Measurements from ENCODE around the gene PRXL2B.

The PRXL2B gene

DNA sequence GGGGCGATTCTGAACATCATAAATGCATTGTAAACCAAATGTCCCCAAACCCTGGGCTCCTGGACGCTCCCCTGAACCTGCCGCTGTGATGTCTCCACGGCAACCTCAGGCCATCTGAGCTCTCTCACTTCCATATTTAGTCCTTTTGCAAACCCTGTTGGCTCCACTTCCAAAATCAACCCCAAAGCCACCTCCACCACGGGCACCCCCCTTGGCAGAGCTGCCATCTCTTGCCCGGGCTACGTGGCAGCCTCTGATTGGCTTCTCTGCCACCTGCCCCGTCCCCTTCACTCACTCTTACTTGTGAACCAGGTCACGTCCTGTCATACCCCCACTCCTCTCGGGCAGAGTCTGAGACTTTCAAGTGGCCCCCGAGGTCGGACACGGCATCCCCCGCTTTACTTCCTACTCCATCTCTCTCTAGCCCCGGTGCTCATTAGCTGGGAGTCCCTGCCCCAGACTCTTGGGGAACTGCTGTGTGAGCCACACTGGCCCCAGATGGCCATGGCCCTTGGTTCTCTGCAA is 15.8 kb downstream of the PRXL2B start:
- DNase-seq (ENCODE audit: low spot score): no peak
- in situ Hi-C loops (cut with MboI; ENCODE audit: low sequenced_read_pairs, unreplicated experiment): no loop called here
- TF ChIP-seq CTCF (IDR thresholded peaks at IDR 0.05; ENCODE audit: borderline replicate concordance, control extremely low read depth, extremely low read depth, insufficient read depth, missing control alignments): no peak

DNA sequence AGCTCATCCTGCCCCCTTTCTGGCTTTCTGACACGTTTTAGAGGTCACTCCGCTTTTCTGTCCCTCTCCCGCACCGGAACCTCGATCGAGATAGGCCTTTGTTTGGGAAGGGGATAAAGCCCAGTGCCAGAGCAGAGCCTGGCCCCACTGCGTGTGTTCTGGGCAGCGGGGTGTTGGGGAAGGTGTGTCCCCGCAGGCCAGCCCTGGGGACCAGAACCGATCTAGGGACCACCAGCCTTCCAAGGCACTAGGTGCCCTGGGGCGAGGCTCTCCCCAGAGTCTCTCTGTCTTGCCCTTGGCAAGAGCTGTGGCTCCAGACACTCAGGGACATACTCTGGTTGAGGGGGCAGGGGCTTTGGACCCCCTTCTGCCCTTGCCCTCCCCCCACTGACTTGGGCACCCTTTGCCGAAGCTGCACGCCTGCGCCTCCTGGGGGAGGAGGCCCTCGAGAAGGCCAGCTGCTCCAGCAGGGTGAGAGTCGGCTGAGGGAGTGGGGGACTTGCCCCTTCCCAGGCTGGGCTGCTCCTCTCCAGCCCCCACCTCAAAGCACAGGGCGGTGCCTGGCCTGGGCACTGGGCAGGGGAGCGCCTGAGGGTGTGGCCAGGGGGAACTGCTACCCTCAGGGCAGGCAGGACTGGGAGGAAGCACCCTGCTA is 16.4 kb downstream of the PRXL2B start:
- in situ Hi-C loops (cut with MboI; ENCODE audit: low sequenced_read_pairs, unreplicated experiment): no loop called here
- no peak for TF ChIP-seq CTCF (IDR thresholded peaks at IDR 0.05; ENCODE audit: borderline replicate concordance, control extremely low read depth, extremely low read depth, insufficient read depth, missing control alignments)
- no peak for DNase-seq (ENCODE audit: low spot score)

DNA sequence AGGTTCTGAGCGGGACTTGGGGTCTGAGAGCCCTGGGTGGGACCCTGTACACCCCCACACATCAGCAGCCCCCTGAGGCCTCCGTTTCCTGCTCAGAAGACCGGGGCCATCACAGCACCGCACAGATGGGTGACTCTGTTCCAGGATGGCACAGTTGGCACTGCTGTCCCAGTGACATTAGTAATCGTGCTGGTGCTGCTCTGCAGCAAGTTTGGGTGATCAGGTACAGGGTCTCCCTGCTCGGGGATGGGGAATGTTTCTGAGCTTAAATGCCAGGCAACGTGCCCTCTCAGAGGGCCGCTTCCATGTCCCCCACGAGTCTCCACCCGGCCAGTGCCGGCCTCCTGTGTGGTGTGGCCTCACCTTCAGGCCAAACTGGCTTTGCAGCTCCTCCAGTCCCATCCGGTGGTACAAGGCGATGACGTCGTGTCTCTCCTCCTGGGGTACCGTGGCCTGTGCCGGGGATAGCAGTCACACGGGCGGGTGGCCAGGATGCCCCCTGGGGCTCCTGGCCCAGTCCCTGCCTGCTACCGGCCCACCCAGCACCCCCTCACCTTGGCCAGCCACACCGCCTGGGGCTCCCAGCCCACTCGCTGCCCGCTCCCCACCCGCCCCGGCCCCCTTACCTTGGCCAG is 17.1 kb downstream of the PRXL2B start:
- DNase-seq (ENCODE audit: low spot score): no peak
- no peak for TF ChIP-seq CTCF (IDR thresholded peaks at IDR 0.05; ENCODE audit: borderline replicate concordance, control extremely low read depth, extremely low read depth, insufficient read depth, missing control alignments)
- in situ Hi-C loops (cut with MboI; ENCODE audit: low sequenced_read_pairs, unreplicated experiment): no loop called here

DNA sequence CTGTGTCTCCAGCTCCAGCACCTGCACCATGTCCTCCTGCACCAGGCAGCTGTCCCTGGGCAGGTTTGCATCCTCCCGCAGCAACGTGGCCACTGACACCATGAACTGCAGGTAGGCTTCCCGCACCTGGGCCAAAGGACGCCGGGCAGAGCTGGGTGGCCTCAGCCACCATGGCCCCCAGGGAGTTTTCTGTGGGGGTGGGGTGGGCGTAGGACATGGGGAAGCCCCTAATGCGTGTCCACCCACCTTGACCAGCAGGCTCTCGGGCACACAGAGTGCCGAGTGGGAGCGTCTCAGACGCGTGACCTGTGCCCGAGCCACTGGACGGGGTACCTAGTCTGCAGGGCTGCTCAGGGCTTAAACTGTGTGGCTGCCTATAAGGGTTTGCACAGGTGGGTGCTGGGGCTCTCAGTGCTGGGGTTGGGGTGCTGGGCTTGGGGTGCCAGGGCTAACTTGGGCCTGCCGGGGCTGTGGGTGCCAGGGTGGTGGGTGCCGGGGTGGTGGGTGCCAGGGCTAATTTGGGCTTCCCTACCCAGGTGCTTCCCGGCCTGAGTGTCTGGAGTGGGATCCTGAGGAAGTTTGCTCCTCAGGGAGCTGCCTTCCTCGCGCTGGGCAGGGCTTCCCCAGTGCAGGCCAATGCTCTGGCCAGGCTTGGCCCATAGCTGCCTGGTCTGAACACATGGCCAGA is 17.7 kb downstream of the PRXL2B start:
- TF ChIP-seq CTCF (IDR thresholded peaks at IDR 0.05; ENCODE audit: borderline replicate concordance, control extremely low read depth, extremely low read depth, insufficient read depth, missing control alignments): no peak
- DNase-seq (ENCODE audit: low spot score): no peak
- in situ Hi-C loops (cut with MboI; ENCODE audit: low sequenced_read_pairs, unreplicated experiment): no loop called here

GRCh38 chr1:2604844-2605508 is 18.4 kb downstream of the PRXL2B start:
- in situ Hi-C loops (cut with MboI; ENCODE audit: low sequenced_read_pairs, unreplicated experiment): no loop called here
- TF ChIP-seq CTCF (IDR thresholded peaks at IDR 0.05; ENCODE audit: borderline replicate concordance, control extremely low read depth, extremely low read depth, insufficient read depth, missing control alignments): no peak
- no peak for DNase-seq (ENCODE audit: low spot score)
